Stimulated activated CD4-positive, alpha-beta T cell treated with anti-CD3 and anti-CD28 coated beads, Interleukin-15, amount 100 ng/mL, for 48 hours (primary cell): ENCODE results near the gene SMG7.
A peak's percentile ranks its signal among the peaks of the same experiment; 100 is the strongest.

ENCODE experiments used
- DNase-seq, 2 donors: peaks; one replicate each; pipeline ENCODE4 v3.0.0-alpha.2; 2020; ENCODE audit warnings: low read depth in 2 of 2

SMG7 gene

DNA sequence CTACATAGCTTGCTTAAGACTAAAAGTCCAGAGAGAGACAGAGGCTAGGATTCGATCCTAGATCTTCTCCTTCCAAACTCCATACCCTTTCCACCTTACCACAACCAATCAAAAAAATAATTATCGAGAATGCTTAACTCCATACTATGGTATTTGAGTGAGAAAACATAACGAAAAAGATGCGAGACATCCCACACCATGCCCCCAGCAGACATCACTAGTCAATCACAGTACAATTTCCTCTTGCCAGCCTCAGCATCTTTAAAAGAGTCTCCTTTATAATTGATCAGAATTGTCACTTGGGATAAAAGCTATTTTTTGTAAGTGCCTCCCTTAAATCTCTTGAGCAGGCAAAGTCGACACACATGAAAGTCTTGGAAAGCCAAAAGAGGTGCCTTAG, 117.1 kb downstream of the SMG7 start:
- DNase-seq = no peak

GRCh38 chr1:183589874-183590243, 117.6 kb downstream of the SMG7 start:
- no peak for DNase-seq

DNA sequence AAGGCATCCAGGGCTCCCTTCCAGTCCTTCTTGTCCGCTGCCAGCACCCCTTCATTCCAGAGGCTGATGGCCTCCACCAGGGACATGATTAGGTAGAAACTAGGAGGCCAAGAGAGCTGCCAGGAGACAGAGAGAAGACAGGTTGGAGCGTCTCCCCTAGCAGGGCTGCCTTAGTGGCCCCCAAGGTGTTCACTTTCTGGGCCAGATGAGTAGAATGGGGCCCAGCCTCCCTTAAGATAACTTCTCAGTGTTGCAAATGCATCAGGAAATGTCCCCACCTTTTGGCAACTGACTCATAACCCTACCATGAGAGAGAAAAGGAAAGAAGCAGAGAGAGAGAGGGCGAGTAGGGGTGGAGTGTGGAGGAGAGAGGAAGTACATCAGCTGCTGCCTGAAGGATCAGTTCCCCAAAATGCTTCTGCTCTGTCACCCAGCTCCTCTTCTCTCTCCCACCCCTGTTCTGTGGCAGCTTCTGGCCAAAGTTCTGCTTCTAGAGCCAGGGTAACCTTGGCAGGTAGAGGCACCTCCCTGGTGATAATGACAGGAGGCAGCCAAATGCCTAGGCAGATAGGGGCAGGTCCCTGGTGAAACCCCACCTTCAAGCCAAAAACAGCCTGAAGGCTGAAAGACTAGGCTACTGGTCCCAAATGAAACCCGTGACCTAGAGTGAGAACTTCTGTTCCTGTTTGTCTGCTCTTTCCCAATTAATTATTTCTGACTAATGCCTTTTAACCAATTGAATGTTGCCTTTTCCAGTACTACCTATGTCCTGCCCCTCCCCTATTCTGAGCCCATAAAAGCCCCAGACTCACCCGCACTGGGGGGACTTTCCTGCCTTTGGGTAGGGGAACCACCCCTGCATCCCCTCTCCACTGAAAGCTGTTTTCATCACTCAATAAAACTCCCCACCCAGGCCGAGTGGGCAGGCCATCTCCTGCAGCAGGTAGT, 118.2 kb downstream of the SMG7 start, which contains the start of gene NCF2:
Gene NCF2 (minus strand): TSS at position 216 of the 948 bp plus-strand sequence. CDS start 130 bp downstream, at position 86.
- DNase-seq = peak; percentile 25 to 33

DNA sequence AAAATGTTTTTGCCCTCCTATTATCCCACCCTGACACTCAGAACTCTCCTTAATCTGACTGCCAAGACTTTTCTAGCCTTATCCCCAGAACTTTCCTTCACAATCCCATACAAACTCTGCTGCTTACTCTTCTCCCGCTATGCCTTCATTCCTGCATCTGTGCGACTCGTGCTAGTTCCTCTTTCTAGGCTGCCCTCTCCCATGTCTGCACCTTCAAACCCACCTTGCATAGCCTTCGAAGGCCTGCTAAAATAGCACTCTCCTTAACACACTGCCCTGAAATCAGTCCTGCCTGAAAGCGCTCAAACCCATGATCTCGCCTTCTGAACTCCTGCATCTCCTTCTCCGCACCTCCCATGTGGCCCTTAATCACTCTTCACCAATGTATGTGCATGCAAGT, 120.4 kb downstream of the SMG7 start:
- no peak for DNase-seq

DNA sequence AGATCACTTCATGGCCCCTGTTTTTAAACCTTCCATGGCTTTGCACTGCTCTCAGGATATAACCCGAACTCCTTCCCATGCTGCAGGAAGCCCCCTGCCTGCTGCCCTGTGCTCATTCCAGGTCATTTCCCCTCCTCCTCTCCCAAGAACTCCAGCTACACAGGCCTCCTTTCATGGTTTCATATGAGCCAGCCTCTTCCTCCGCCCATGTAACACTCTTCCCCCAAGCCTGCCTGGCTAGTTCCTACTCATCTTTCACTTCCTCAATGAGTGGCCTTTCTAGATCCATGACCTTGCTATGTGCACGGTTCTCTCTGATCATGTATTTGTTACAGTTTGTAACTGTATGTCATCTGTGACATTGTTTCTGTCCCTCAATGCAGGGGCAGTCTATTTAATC, 121.1 kb downstream of the SMG7 start:
- no peak for DNase-seq

- DNase-seq = no peak
Observed at GRCh38 chr1:183595537-183595936, 123.2 kb downstream of the SMG7 start.

GRCh38 chr1:183596500-183596899, 124.2 kb downstream of the SMG7 start:
- DNase-seq = no peak

GRCh38 chr1:183597656-183598347, 125.5 kb downstream of the SMG7 start:
- no peak for DNase-seq

- no peak for DNase-seq
Observed at GRCh38 chr1:183598386-183598785, 126.1 kb downstream of the SMG7 start.

- DNase-seq = no peak
Observed at GRCh38 chr1:183600136-183600535, 127.8 kb downstream of the SMG7 start.

DNA sequence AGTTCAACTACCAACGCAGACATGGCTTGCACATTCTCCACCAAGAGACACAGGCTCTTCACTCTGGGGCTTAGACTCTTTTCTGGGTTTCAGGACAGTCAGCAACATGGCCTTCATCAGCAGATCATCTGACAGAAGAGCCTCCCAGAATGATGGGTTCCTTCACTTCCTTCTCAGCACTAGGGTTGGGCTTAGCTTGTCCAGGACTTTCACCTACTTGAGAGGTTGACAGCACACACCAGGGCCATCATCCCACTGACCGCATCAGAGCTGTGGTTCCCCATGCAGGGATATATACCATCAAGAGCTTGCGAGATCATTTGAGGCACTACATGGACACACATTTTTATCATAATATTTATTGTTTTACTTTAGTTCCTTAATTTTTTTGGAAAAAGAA, 128.3 kb downstream of the SMG7 start:
- DNase-seq = no peak

DNA sequence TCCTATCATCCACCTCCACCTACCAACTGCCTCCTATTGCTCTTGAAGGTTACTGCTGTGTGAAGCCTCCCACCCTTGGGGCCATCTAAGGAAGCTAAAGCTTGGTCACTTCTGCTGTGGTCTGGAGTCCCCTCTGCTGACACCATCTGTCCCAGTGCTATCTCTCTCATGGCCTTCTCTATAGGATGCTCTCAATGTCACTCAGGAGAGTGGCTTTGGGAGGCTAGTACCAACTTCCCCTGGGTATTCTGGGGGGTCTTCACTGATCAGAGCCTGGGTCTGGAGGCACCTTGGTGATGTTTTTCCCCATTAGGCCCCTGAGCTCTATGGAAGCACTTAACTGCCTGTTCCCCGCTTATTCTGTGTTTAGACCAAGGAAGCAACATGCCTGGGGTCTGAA, 130.2 kb downstream of the SMG7 start:
- DNase-seq = no peak
